ENCODE measurements around the gene CHRDL1.

CHRDL1 gene

GRCh38 chrX:110791071-110791470 is 4.5 kb downstream of the CHRDL1 start:
- no peaks in the 10 kb centered on the region for H3K9me3 ChIP-seq (ENCODE audit: control insufficient read depth, low read length)
- H3K9ac ChIP-seq (ENCODE audit: low read length) = no peak overlapping the region
- no peaks in the 10 kb centered on the region for H3K27me3 ChIP-seq (ENCODE audit: control insufficient read depth, insufficient read depth, low read length)
- H3K4me1 ChIP-seq (ENCODE audit: control insufficient read depth, insufficient read depth, low read length) = no peaks in the 10 kb centered on the region
- H3K36me3 ChIP-seq (ENCODE audit: control insufficient read depth, insufficient read depth, low read length) = no peaks in the 10 kb centered on the region
- no peak overlapping the region for H3K4me3 ChIP-seq (ENCODE audit: low read length)

- Histone ChIP-seq H3K27me3 (ENCODE audit: control insufficient read depth, insufficient read depth, low read length) (no peaks in the 10 kb centered on the region), H3K4me1 (ENCODE audit: control insufficient read depth, insufficient read depth, low read length) (no peaks in the 10 kb centered on the region), H3K9ac (ENCODE audit: low read length) (no peak overlapping the region), H3K36me3 (ENCODE audit: control insufficient read depth, insufficient read depth, low read length) (no peaks in the 10 kb centered on the region), H3K4me3 (ENCODE audit: low read length) (no peak overlapping the region), H3K9me3 (ENCODE audit: control insufficient read depth, low read length) (no peaks in the 10 kb centered on the region)
Measured at GRCh38 chrX:110786486-110786885, 9.1 kb downstream of the CHRDL1 start.

GRCh38 chrX:110759785-110760184 is 35.8 kb downstream of the CHRDL1 start:
- Histone ChIP-seq H3K4me3 (ENCODE audit: low read length) (no peak overlapping the region), H3K4me1 (ENCODE audit: control insufficient read depth, insufficient read depth, low read length) (no peaks in the 10 kb centered on the region), H3K9me3 (ENCODE audit: control insufficient read depth, low read length) (no peaks in the 10 kb centered on the region), H3K27me3 (ENCODE audit: control insufficient read depth, insufficient read depth, low read length) (no peaks in the 10 kb centered on the region), H3K36me3 (ENCODE audit: control insufficient read depth, insufficient read depth, low read length) (no peaks in the 10 kb centered on the region), H3K9ac (ENCODE audit: low read length) (no peak overlapping the region)

GRCh38 chrX:110758781-110759422 is 36.7 kb downstream of the CHRDL1 start:
- Histone ChIP-seq H3K4me3 (ENCODE audit: low read length) (no peak overlapping the region), H3K9me3 (ENCODE audit: control insufficient read depth, low read length) (no peaks in the 10 kb centered on the region), H3K9ac (ENCODE audit: low read length) (no peak overlapping the region), H3K36me3 (ENCODE audit: control insufficient read depth, insufficient read depth, low read length) (no peaks in the 10 kb centered on the region), H3K4me1 (ENCODE audit: control insufficient read depth, insufficient read depth, low read length) (no peaks in the 10 kb centered on the region), H3K27me3 (ENCODE audit: control insufficient read depth, insufficient read depth, low read length) (no peaks in the 10 kb centered on the region)

GRCh38 chrX:110755611-110756010 is 40.0 kb downstream of the CHRDL1 start:
- Histone ChIP-seq H3K9ac (ENCODE audit: low read length) (no peak overlapping the region), H3K36me3 (ENCODE audit: control insufficient read depth, insufficient read depth, low read length) (no peaks in the 10 kb centered on the region), H3K4me3 (ENCODE audit: low read length) (no peak overlapping the region), H3K9me3 (ENCODE audit: control insufficient read depth, low read length) (no peaks in the 10 kb centered on the region), H3K4me1 (ENCODE audit: control insufficient read depth, insufficient read depth, low read length) (no peaks in the 10 kb centered on the region), H3K27me3 (ENCODE audit: control insufficient read depth, insufficient read depth, low read length) (no peaks in the 10 kb centered on the region)

GRCh38 chrX:110755061-110755460 is 40.6 kb downstream of the CHRDL1 start:
- H3K9me3 ChIP-seq (ENCODE audit: control insufficient read depth, low read length) = no peaks in the 10 kb centered on the region
- no peaks in the 10 kb centered on the region for H3K27me3 ChIP-seq (ENCODE audit: control insufficient read depth, insufficient read depth, low read length)
- H3K36me3 ChIP-seq (ENCODE audit: control insufficient read depth, insufficient read depth, low read length) = no peaks in the 10 kb centered on the region
- H3K4me1 ChIP-seq (ENCODE audit: control insufficient read depth, insufficient read depth, low read length) = no peaks in the 10 kb centered on the region
- no peak overlapping the region for H3K9ac ChIP-seq (ENCODE audit: low read length)
- no peak overlapping the region for H3K4me3 ChIP-seq (ENCODE audit: low read length)

GRCh38 chrX:110750526-110751189 is 45.0 kb downstream of the CHRDL1 start:
- Histone ChIP-seq H3K36me3 (ENCODE audit: control insufficient read depth, insufficient read depth, low read length) (no peaks in the 10 kb centered on the region), H3K27me3 (ENCODE audit: control insufficient read depth, insufficient read depth, low read length) (no peaks in the 10 kb centered on the region), H3K4me3 (ENCODE audit: low read length) (no peak overlapping the region), H3K4me1 (ENCODE audit: control insufficient read depth, insufficient read depth, low read length) (no peaks in the 10 kb centered on the region), H3K9me3 (ENCODE audit: control insufficient read depth, low read length) (no peaks in the 10 kb centered on the region), H3K9ac (ENCODE audit: low read length) (no peak overlapping the region)

- Histone ChIP-seq H3K9ac (ENCODE audit: low read length) (no peak overlapping the region), H3K36me3 (ENCODE audit: control insufficient read depth, insufficient read depth, low read length) (no peaks in the 10 kb centered on the region), H3K4me1 (ENCODE audit: control insufficient read depth, insufficient read depth, low read length) (no peaks in the 10 kb centered on the region), H3K9me3 (ENCODE audit: control insufficient read depth, low read length) (no peaks in the 10 kb centered on the region), H3K4me3 (ENCODE audit: low read length) (no peak overlapping the region), H3K27me3 (ENCODE audit: control insufficient read depth, insufficient read depth, low read length) (no peaks in the 10 kb centered on the region)
Measured at GRCh38 chrX:110748256-110748806, 47.3 kb downstream of the CHRDL1 start.

GRCh38 chrX:110746014-110746413 is 49.6 kb downstream of the CHRDL1 start:
- H3K27me3 ChIP-seq (ENCODE audit: control insufficient read depth, insufficient read depth, low read length) = no peaks in the 10 kb centered on the region
- H3K4me3 ChIP-seq (ENCODE audit: low read length) = no peak overlapping the region
- no peaks in the 10 kb centered on the region for H3K36me3 ChIP-seq (ENCODE audit: control insufficient read depth, insufficient read depth, low read length)
- no peaks in the 10 kb centered on the region for H3K4me1 ChIP-seq (ENCODE audit: control insufficient read depth, insufficient read depth, low read length)
- H3K9ac ChIP-seq (ENCODE audit: low read length) = no peak overlapping the region
- H3K9me3 ChIP-seq (ENCODE audit: control insufficient read depth, low read length) = no peaks in the 10 kb centered on the region

GRCh38 chrX:110745288-110745687 is 50.3 kb downstream of the CHRDL1 start:
- no peaks in the 10 kb centered on the region for H3K36me3 ChIP-seq (ENCODE audit: control insufficient read depth, insufficient read depth, low read length)
- no peaks in the 10 kb centered on the region for H3K9me3 ChIP-seq (ENCODE audit: control insufficient read depth, low read length)
- no peaks in the 10 kb centered on the region for H3K27me3 ChIP-seq (ENCODE audit: control insufficient read depth, insufficient read depth, low read length)
- H3K9ac ChIP-seq (ENCODE audit: low read length) = no peak overlapping the region
- no peak overlapping the region for H3K4me3 ChIP-seq (ENCODE audit: low read length)
- no peaks in the 10 kb centered on the region for H3K4me1 ChIP-seq (ENCODE audit: control insufficient read depth, insufficient read depth, low read length)

- no peaks in the 10 kb centered on the region for H3K9me3 ChIP-seq (ENCODE audit: control insufficient read depth, low read length)
- H3K9ac ChIP-seq (ENCODE audit: low read length) = no peak overlapping the region
- H3K27me3 ChIP-seq (ENCODE audit: control insufficient read depth, insufficient read depth, low read length) = no peaks in the 10 kb centered on the region
- no peak overlapping the region for H3K4me3 ChIP-seq (ENCODE audit: low read length)
- H3K4me1 ChIP-seq (ENCODE audit: control insufficient read depth, insufficient read depth, low read length) = no peaks in the 10 kb centered on the region
- no peaks in the 10 kb centered on the region for H3K36me3 ChIP-seq (ENCODE audit: control insufficient read depth, insufficient read depth, low read length)
Measured at GRCh38 chrX:110743679-110744340, 51.8 kb downstream of the CHRDL1 start.

GRCh38 chrX:110741213-110741796 is 54.3 kb downstream of the CHRDL1 start:
- Histone ChIP-seq H3K4me3 (ENCODE audit: low read length) (no peak overlapping the region), H3K36me3 (ENCODE audit: control insufficient read depth, insufficient read depth, low read length) (no peaks in the 10 kb centered on the region), H3K4me1 (ENCODE audit: control insufficient read depth, insufficient read depth, low read length) (no peaks in the 10 kb centered on the region), H3K9ac (ENCODE audit: low read length) (no peak overlapping the region), H3K27me3 (ENCODE audit: control insufficient read depth, insufficient read depth, low read length) (no peaks in the 10 kb centered on the region), H3K9me3 (ENCODE audit: control insufficient read depth, low read length) (no peaks in the 10 kb centered on the region)
